NCI-H82 treated with DMSO at 0.1 percent for 48 hours (cell line): Measurements from ENCODE around the gene COMMD1.

ENCODE experiments used
- DNase-seq: peaks from one replicate; lab custom pipeline; 2025; ENCODE audit not compliant: unreplicated experiment; lab: John Stamatoyannopoulos, UW

COMMD1 gene

DNA sequence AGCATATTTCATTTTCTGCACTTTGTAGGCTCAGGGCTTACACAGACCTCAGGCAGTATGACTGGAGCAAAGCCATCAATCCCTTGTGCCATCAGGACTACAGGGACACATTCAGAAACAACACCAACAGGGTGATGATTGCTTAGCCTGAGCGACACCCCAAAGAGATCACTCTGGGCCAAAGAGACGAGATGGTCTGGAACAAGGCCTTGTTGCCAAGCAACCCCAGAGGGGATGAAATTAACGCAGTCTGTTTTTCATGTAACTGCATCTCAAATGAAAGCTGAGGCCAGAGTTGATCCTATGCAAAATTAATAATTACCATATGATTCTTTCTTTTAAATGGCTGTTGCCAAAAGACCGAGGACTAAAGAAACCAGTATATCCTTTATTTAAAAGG lies 270.3 kb downstream of the COMMD1 start:
- DNase-seq: no peak

DNA sequence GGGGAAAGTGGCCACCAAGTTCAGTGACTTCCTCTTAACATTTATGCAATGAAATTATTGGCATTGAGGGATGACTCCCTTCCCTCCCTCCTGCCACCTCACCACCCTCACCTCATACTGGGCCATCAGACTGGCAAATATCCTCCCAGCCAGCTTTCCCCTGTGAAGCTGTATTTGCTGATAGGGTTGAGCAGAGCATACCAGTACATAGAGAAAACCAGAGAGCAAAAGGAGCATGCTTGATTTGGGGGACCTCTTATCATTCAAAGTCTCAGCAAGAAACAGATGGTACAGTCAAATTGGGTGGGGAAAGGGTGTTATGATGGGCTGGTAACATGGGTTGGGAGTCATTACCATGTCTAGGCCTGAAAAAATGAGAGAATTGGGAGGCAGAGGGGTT lies 271.3 kb downstream of the COMMD1 start:
- DNase-seq: no peak

GRCh38 chr2:62177392-62178049 lies 272.0 kb downstream of the COMMD1 start:
- DNase-seq: no peak

GRCh38 chr2:62178741-62179271 lies 273.3 kb downstream of the COMMD1 start:
- no peak for DNase-seq

DNA sequence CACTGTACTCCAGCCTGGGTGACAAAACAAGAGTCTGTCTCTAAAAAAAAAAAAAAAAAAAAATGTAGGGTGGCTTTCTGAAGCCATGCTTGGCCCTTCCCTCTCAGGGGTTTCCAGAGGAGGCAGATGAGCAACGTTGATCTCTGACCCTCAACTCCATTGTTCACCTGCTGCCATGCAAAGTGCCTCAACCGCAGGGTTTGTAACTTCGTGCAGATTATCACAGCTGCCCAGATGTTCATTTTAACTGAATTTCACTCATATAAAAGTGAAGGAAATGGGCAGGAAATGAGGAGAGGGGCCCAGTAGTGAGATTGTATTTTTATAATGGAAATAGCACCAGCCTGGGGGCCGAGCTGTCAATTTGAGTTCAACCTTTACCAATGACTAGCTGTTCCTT lies 275.5 kb downstream of the COMMD1 start:
- DNase-seq: no peak

GRCh38 chr2:62181843-62182242 lies 276.4 kb downstream of the COMMD1 start:
- DNase-seq: no peak

GRCh38 chr2:62184512-62185230 lies 279.2 kb downstream of the COMMD1 start:
- DNase-seq: peak; percentile 48
